ENCODE data around the gene PPIA. TPM values are rescaled to one million over a fixed set of nuclear protein-coding genes. Genes with fewer than 3 reads are reported as not detected.
A peak's percentile ranks its signal among the peaks of the same experiment; 100 is the strongest.

PPIA gene
- total and polyA plus RNA-seq, 9 donors, result 644 to 2,091 (median 796) TPM

- Histone ChIP-seq H3K4me1 (ENCODE audit: insufficient read depth) (peaks cover 12% of the 10 kb centered on the region), H3K27me3 (no peaks in the 10 kb centered on the region), H3K27ac (peak overlapping the region in 1 of 2 donors; percentile 73), H3K36me3 (no peaks in the 10 kb centered on the region), H3K9me3 (no peaks in the 10 kb centered on the region), H3K4me3 (no peak overlapping the region)
- intact Hi-C loops (cut with DNase I), result loop anchor here in 1 of 4 donors (2.0 kb wide), 1 partner anchor 18 kb away; no protein-coding TSS in a partner anchor
- WGBS, 3 donors, result 23 to 33% (median 25%) methylated on average over 11 of the region's 11 CpGs
- peak in 1 of 5 donors; percentile 56 for DNase-seq
- TF ChIP-seq CTCF (IDR thresholded peaks at IDR 0.05) (no peak), EP300 (IDR thresholded peaks at IDR 0.05) (no peak), POLR2A (IDR thresholded peaks at IDR 0.05) (no peak)
These were observed 27.7 kb upstream of the PPIA start for GRCh38 chr7:44768628-44769371.

- intact Hi-C loops (cut with DNase I), result loop anchor here in 1 of 4 donors (2.0 kb wide), 1 partner anchor 19 kb away; no protein-coding TSS in a partner anchor
- H3K4me1 ChIP-seq (ENCODE audit: insufficient read depth), result peaks cover 12% of the 10 kb centered on the region
- H3K4me3 ChIP-seq, result no peak overlapping the region
- H3K9me3 ChIP-seq, result no peaks in the 10 kb centered on the region
- TF ChIP-seq EP300 (IDR thresholded peaks at IDR 0.05), result no peak
- TF ChIP-seq POLR2A (IDR thresholded peaks at IDR 0.05), result no peak
- no peak for TF ChIP-seq CTCF (IDR thresholded peaks at IDR 0.05)
- WGBS, 3 donors, result 57 to 64% (median 57%) methylated on average over 8 of the region's 8 CpGs
- peak overlapping the region in 1 of 2 donors; percentile 73 for H3K27ac ChIP-seq
- no peaks in the 10 kb centered on the region for H3K27me3 ChIP-seq
- no peak for DNase-seq
- no peaks in the 10 kb centered on the region for H3K36me3 ChIP-seq
These were observed 27.1 kb upstream of the PPIA start for GRCh38 chr7:44769376-44769775.

- DNase-seq, result no peak
- intact Hi-C loops (cut with DNase I), result loop anchor here in 1 of 4 donors (2.0 kb wide), 1 partner anchor 19 kb away; no protein-coding TSS in a partner anchor
- TF ChIP-seq POLR2A (IDR thresholded peaks at IDR 0.05), result no peak
- H3K4me1 ChIP-seq (ENCODE audit: insufficient read depth), result peaks cover 12% of the 10 kb centered on the region
- 7 to 10% (median 8%) methylated on average over 10 of the region's 10 CpGs for WGBS, 3 donors
- no peaks in the 10 kb centered on the region for H3K36me3 ChIP-seq
- H3K27me3 ChIP-seq, result no peaks in the 10 kb centered on the region
- H3K4me3 ChIP-seq, result no peak overlapping the region
- H3K27ac ChIP-seq, result peak overlapping the region in 1 of 2 donors; percentile 73
- H3K9me3 ChIP-seq, result no peaks in the 10 kb centered on the region
These were observed 26.6 kb upstream of the PPIA start for GRCh38 chr7:44769776-44770294.

GRCh38 chr7:44771358-44771757, 25.1 kb upstream of the PPIA start:
- WGBS, 3 donors, result 51 to 83% (median 80%) methylated on average over 3 of the region's 3 CpGs
- DNase-seq, result no peak
- intact Hi-C loops (cut with DNase I), result no loop called here
- H3K4me1 ChIP-seq (ENCODE audit: insufficient read depth), result peaks cover 12% of the 10 kb centered on the region
- TF ChIP-seq POLR2A (IDR thresholded peaks at IDR 0.05) (no peak), CTCF (IDR thresholded peaks at IDR 0.05) (no peak), EP300 (IDR thresholded peaks at IDR 0.05) (no peak)
- no peaks in the 10 kb centered on the region for H3K27me3 ChIP-seq
- H3K4me3 ChIP-seq, result no peak overlapping the region
- H3K36me3 ChIP-seq, result no peaks in the 10 kb centered on the region
- H3K9me3 ChIP-seq, result no peaks in the 10 kb centered on the region
- no peak overlapping the region for H3K27ac ChIP-seq

- Histone ChIP-seq H3K27me3 (no peaks in the 10 kb centered on the region), H3K36me3 (no peaks in the 10 kb centered on the region), H3K4me1 (ENCODE audit: insufficient read depth) (peaks cover 12% of the 10 kb centered on the region), H3K27ac (no peak overlapping the region), H3K4me3 (no peak overlapping the region), H3K9me3 (no peaks in the 10 kb centered on the region)
- intact Hi-C loops (cut with DNase I), result no loop called here
- DNase-seq, result no peak
- TF ChIP-seq EP300 (IDR thresholded peaks at IDR 0.05) (no peak), POLR2A (IDR thresholded peaks at IDR 0.05) (no peak), CTCF (IDR thresholded peaks at IDR 0.05) (no peak)
- WGBS, 3 donors, result 58 to 71% (median 59%) methylated on average over 6 of the region's 6 CpGs
These were observed 24.0 kb upstream of the PPIA start for GRCh38 chr7:44772440-44772839.
